Measurements from ENCODE around the gene SGCG. TPM values are rescaled to one million over a fixed set of nuclear protein-coding genes. Genes with fewer than 3 reads are reported as not detected.

The SGCG gene
- total and polyA plus RNA-seq, 2 of the 4 experiments (the other 2 are of a cell fraction): under 0.01 TPM; not detected in 1

- Histone ChIP-seq H2BK5ac (ENCODE audit: low read depth, low read length, poor library complexity, severe bottlenecking) (no peak overlapping the region), H3K27me3 (ENCODE audit: control insufficient read depth, insufficient read depth, low read length) (peaks cover 1% of the 10 kb centered on the region), H3K4ac (ENCODE audit: low read depth, low read length) (no peak overlapping the region), H3K9ac (ENCODE audit: low read depth, low read length) (no peak overlapping the region), H3K4me2 (ENCODE audit: low read depth, low read length) (no peak overlapping the region), H2BK120ac (ENCODE audit: low read depth, low read length) (no peak overlapping the region), H4K8ac (ENCODE audit: low read depth in 2 of 2, low read length in 2 of 2) (no peak overlapping the region), H3K4me1 (ENCODE audit: control insufficient read depth, insufficient read depth, low read length) (no peaks in the 10 kb centered on the region), H2AFZ (replicated peaks; ENCODE audit: low read length, poor library complexity) (no peak overlapping the region), H3K56ac (ENCODE audit: extremely low read depth, insufficient read depth, low read length) (no peak overlapping the region), H3K14ac (replicated peaks; ENCODE audit: low read depth, low read length) (no peak overlapping the region), H4K20me1 (ENCODE audit: insufficient read depth, low read length) (no peaks in the 10 kb centered on the region), H3K18ac (ENCODE audit: low read depth, low read length) (no peak overlapping the region), H2BK15ac (ENCODE audit: low read depth, low read length) (no peak overlapping the region), H2BK20ac (ENCODE audit: low read depth, low read length) (no peak overlapping the region), H2AK5ac (ENCODE audit: low read depth, low read length) (no peak overlapping the region), H3K36me3 (ENCODE audit: control insufficient read depth, insufficient read depth, low read length) (no peaks in the 10 kb centered on the region), H3K27ac (ENCODE audit: insufficient read depth, low read length) (no peak overlapping the region), H3K79me1 (ENCODE audit: low read depth in 1 of 2, low read length in 2 of 2) (no peaks in the 10 kb centered on the region), H3K4me3 (ENCODE audit: insufficient read depth, low read depth, low read length) (no peak overlapping the region), H3K23ac (ENCODE audit: low read depth, low read length) (no peak overlapping the region), H3K9me1 (ENCODE audit: insufficient read depth, low read length) (no peaks in the 10 kb centered on the region; the same call in 1 of the 2 replicates), H4K91ac (ENCODE audit: insufficient read depth, low read depth, low read length) (no peak overlapping the region), H2AK9ac (replicated peaks; ENCODE audit: low read depth, low read length, poor library complexity) (no peak overlapping the region), H4K5ac (ENCODE audit: low read depth, low read length) (no peak overlapping the region), H3K9me3 (ENCODE audit: control insufficient read depth, insufficient read depth, low read length) (no peaks in the 10 kb centered on the region)
- DNase-seq: peak; percentile 47
- ChIA-PET POLR2A (ENCODE audit: unreplicated experiment) (interaction anchor here (0.6 kb wide), 1 partner anchor 31 kb away, joined by 4 read pairs; no protein-coding TSS in a partner anchor), CTCF (no interaction called here)
- no CpG with 5 or more reads among the region's 5 CpGs for WGBS, 2 experiments (ENCODE audit: extremely low coverage in 2 of 2, insufficient read length in 1 of 2)
- in situ Hi-C loops (cut with MboI; ENCODE audit: low sequenced_read_pairs) (no loop called here), intact Hi-C loops (cut with micrococcal nuclease) (no loop called here), dilution Hi-C loops (cut with HindIII; ENCODE audit: low sequenced_read_pairs, unreplicated experiment) (no loop called here)
- TF ChIP-seq ELK1 (IDR thresholded peaks at IDR 0.05; ENCODE audit: borderline replicate concordance, low read depth, low read length) (no peak), BHLHE40 (IDR thresholded peaks at IDR 0.05; ENCODE audit: low read depth, low read length) (peak; percentile 19; the same call in 1 of the 2 replicates)
- no TSS peak for BruUV-seq (replicated peaks)
- ATAC-seq (ENCODE audit: low read depth): no peak
Measured at GRCh38 chr13:23289917-23290357, 109.2 kb downstream of the SGCG start.
